T-cell (primary cell): Measurements from ENCODE around the gene TEF. TPM values are rescaled to one million over a fixed set of nuclear protein-coding genes. Genes with fewer than 3 reads are reported as not detected.
"Not testable (repeated sequence)": the region's sequence is repeated elsewhere in the genome, so short reads cannot be mapped to it uniquely, and the experiment has no call there.

Experiments
- ATAC-seq, 4 experiments: fragments of 200-7000 bp in 3 of 4; fragments of 150-1000 bp in 1 of 4; cut with Tn5 transposase; replicated peaks in 1 of 4; 1 replicate in 3 of 4; 2 replicates in 1 of 4; pipeline ENCODE4 v1.10.0; 2021; ENCODE audit warnings: moderate library complexity in 3 of 4, mild to moderate bottlenecking in 2 of 4, moderate number of reproducible peaks in 1 of 4
- CTCF ChIA-PET, 2 donors: fragments of 300-600 bp; sonication (Branson Sonifier 250); formaldehyde crosslinking; loops; one replicate each; lab custom pipeline; 2022; ENCODE audit warnings: antibody characterized with exemption in 2 of 2; lab: Charles Lee
- POLR2A ChIA-PET, 2 donors: fragments of 300-600 bp; sonication (Branson Sonifier 250); formaldehyde crosslinking; loops; one replicate each; lab custom pipeline; 2022; ENCODE audit warnings: antibody characterized with exemption in 2 of 2; lab: Charles Lee
- DNase-seq, 35 experiments: peaks; one replicate each; pipeline versions ENCODE4 v3.0.0 to v3.0.0-alpha.2; 2013 to 2023
- H3K27ac ChIP-seq: one replicate; pipeline ENCODE4 v1.5.1; 2013; ENCODE audit warnings: low read length
- H3K27me3 ChIP-seq, 2 experiments: replicated peaks in 1 of 2; 1 replicate in 1 of 2; 2 replicates in 1 of 2; pipeline versions ENCODE4 v1.6.1 to v1.7.0; 2013; ENCODE audit warnings: low read length in 1 of 2, mixed read lengths in 1 of 2; ENCODE audit not compliant: control insufficient read depth in 2 of 2, insufficient read depth in 2 of 2; ENCODE audit errors: extremely low read depth in 1 of 2
- H3K36me3 ChIP-seq, 2 donors: 1 replicate in 1 of 2; 2 replicates in 1 of 2; pipeline versions ENCODE4 v1.6.1 to v1.7.0; 2013; ENCODE audit warnings: low read length in 1 of 2; ENCODE audit not compliant: control insufficient read depth in 2 of 2, insufficient read depth in 1 of 2; ENCODE audit errors: extremely low read depth in 1 of 2
- H3K4me1 ChIP-seq, 2 experiments: 1 replicate in 1 of 2; 2 replicates in 1 of 2; pipeline versions ENCODE4 v1.6.1 to v1.7.0; 2013; ENCODE audit warnings: low read length in 2 of 2, mixed read lengths in 1 of 2; ENCODE audit not compliant: insufficient read depth in 2 of 2, control insufficient read depth in 1 of 2; ENCODE audit errors: extremely low read depth in 1 of 2
- H3K4me3 ChIP-seq, 2 donors: 1 replicate in 1 of 2; 2 replicates in 1 of 2; pipeline versions ENCODE4 v1.5.1 to v1.7.0; 2013; ENCODE audit warnings: mild to moderate bottlenecking in 2 of 2, low read length in 1 of 2, moderate library complexity in 1 of 2; ENCODE audit not compliant: control insufficient read depth in 1 of 2; ENCODE audit errors: extremely low read depth in 1 of 2
- H3K9me3 ChIP-seq: 2 replicates; pipeline ENCODE4 v1.7.0; 2013
- H3K27ac Mint-ChIP-seq, 2 donors: one replicate each; pipeline ENCODE4 v1.8.0; 2020 to 2021; ENCODE audit warnings: mild to moderate bottlenecking in 2 of 2, mixed read lengths in 2 of 2
- H3K27me3 Mint-ChIP-seq, 2 donors: one replicate each; pipeline ENCODE4 v1.8.0; 2021 to 2022; ENCODE audit warnings: mixed read lengths in 2 of 2
- H3K36me3 Mint-ChIP-seq: one replicate; pipeline ENCODE4 v1.8.0; 2021; ENCODE audit warnings: mixed read lengths
- H3K4me1 Mint-ChIP-seq, 3 donors: one replicate each; pipeline ENCODE4 v1.8.0; 2020 to 2022; ENCODE audit warnings: mixed read lengths in 3 of 3, mild to moderate bottlenecking in 1 of 3
- H3K4me3 Mint-ChIP-seq, 3 donors: one replicate each; pipeline ENCODE4 v1.8.0; 2020 to 2022; ENCODE audit warnings: mild to moderate bottlenecking in 3 of 3, mixed read lengths in 3 of 3, moderate library complexity in 3 of 3
- H3K9me3 Mint-ChIP-seq, 3 donors: one replicate each; pipeline ENCODE4 v1.8.0; 2020 to 2022; ENCODE audit warnings: mixed read lengths in 3 of 3
- WGBS: methylation state at CpG from one replicate; pipeline ENCODE4 v1.1.5; 2013; ENCODE audit warnings: missing lambda C conversion rate; ENCODE audit not compliant: insufficient coverage; 5-methylcytosine and 5-hydroxymethylcytosine counted together
- total RNA-seq, 35 experiments: library from RNA in 6 of 35; stranded (reverse) in 6 of 35; fragments of 120-200 nt in 1 of 35; gene quantifications; one replicate each; pipeline versions ENCODE4 v1.2.1 to v1.2.4 and lab custom pipeline; 2013 to 2026

Gene TEF
- total RNA-seq, 5 donors from 2014 or later (not counting 1 experiment from before 2014, with no cell fraction given) = 4.1 to 10.8 (median 4.6) TPM

- Mint-ChIP-seq H3K36me3 (peaks cover 27% of the 10 kb centered on the region), H3K4me1 (no peaks in the 10 kb centered on the region), H3K27me3 (no peaks in the 10 kb centered on the region), H3K4me3 (no peak overlapping the region), H3K9me3 (no peaks in the 10 kb centered on the region), H3K27ac (no peak overlapping the region)
- H3K9me3 ChIP-seq = no peaks in the 10 kb centered on the region
- no peaks in the 10 kb centered on the region for H3K27me3 ChIP-seq
- CTCF ChIA-PET = no interaction called here
- POLR2A ChIA-PET = no interaction called here
- no peak for ATAC-seq
- DNase-seq = no peak
- no peak overlapping the region for H3K27ac ChIP-seq
- peaks cover 0 to 46% of the 10 kb centered on the region in 2 donors for H3K36me3 ChIP-seq
- WGBS = 96% methylated on average over 34 of the region's 37 CpGs
- H3K4me1 ChIP-seq = no peaks in the 10 kb centered on the region
- H3K4me3 ChIP-seq = no peak overlapping the region
These were observed 13.9 kb downstream of the TEF start for GRCh38 chr22:41395531-41396240.

DNA sequence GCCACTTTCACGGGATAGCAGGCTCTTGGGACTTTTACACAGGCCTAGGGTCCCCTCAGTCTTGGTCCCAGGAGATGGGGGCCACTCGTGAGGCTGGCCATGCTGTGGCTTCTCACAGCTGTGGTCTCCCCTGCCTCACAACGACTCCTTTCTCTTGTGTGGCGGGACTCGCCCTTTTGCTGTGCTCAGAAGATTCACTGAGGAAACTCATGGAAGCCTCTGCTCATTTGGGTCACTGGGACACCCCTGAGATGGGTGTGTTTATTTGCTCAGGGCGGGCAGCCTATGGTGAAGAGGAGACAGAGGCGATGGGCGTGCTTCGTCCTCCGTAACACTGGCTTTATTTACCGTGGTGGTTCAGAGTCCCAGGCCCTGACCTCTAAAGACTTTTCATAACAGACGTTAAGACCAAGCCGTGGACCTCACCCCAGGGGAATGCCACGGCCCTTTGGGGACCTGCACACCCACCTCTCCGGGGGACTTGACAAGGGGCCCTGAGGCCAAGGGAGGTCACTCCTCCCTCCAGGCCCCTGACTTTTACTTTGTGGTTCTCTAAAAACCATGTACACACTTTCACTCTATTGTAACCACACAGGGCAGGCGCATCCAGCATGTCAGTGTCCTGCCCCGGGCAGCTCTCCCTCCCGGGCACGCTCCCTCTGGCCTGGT, 15.5 kb downstream of the TEF start:
- Mint-ChIP-seq H3K9me3 (no peaks in the 10 kb centered on the region), H3K27ac (no peak overlapping the region), H3K4me1 (no peaks in the 10 kb centered on the region), H3K4me3 (no peak overlapping the region), H3K27me3 (no peaks in the 10 kb centered on the region), H3K36me3 (peaks cover 24% of the 10 kb centered on the region)
- no peak overlapping the region for H3K27ac ChIP-seq
- WGBS = 93% methylated on average over 12 of the region's 19 CpGs
- DNase-seq (no peak), ATAC-seq (no peak)
- ChIA-PET POLR2A (no interaction called here), CTCF (interaction anchor here in 1 of 2 donors (0.6 kb wide), 1 partner anchor 551 kb away, joined by 3 read pairs; no protein-coding TSS in a partner anchor)
- H3K9me3 ChIP-seq = no peaks in the 10 kb centered on the region
- no peaks in the 10 kb centered on the region for H3K4me1 ChIP-seq
- H3K36me3 ChIP-seq = peaks cover 0 to 38% of the 10 kb centered on the region in 2 donors
- no peak overlapping the region for H3K4me3 ChIP-seq
- H3K27me3 ChIP-seq = no peaks in the 10 kb centered on the region

- WGBS = 100% methylated on average over 2 of the region's 8 CpGs
- H3K4me3 ChIP-seq = no peak overlapping the region
- H3K4me1 ChIP-seq = peaks cover 0 to 5% of the 10 kb centered on the region in 2 experiments
- Mint-ChIP-seq H3K4me1 (peaks cover 4 to 5% (median 4%) of the 10 kb centered on the region in 3 donors), H3K36me3 (peaks cover 24% of the 10 kb centered on the region), H3K27me3 (no peaks in the 10 kb centered on the region), H3K9me3 (no peaks in the 10 kb centered on the region), H3K27ac (no peak overlapping the region), H3K4me3 (no peak overlapping the region)
- H3K9me3 ChIP-seq = no peaks in the 10 kb centered on the region
- ATAC-seq (no peak), DNase-seq (no peak)
- H3K27me3 ChIP-seq = no peaks in the 10 kb centered on the region
- ChIA-PET POLR2A (no interaction called here), CTCF (no interaction called here)
- peaks cover 0 to 38% of the 10 kb centered on the region in 2 donors for H3K36me3 ChIP-seq
- H3K27ac ChIP-seq = no peak overlapping the region
These were observed 17.2 kb downstream of the TEF start for GRCh38 chr22:41398921-41399320.

GRCh38 chr22:41401781-41402648, 20.3 kb downstream of the TEF start:
- H3K36me3 ChIP-seq = peaks cover 0 to 11% of the 10 kb centered on the region in 2 donors
- Mint-ChIP-seq H3K27me3 (no peaks in the 10 kb centered on the region), H3K36me3 (peaks cover 7% of the 10 kb centered on the region), H3K9me3 (no peaks in the 10 kb centered on the region), H3K4me1 (peaks cover 8 to 9% (median 9%) of the 10 kb centered on the region in 3 donors), H3K4me3 (no peak overlapping the region), H3K27ac (no peak overlapping the region)
- no peak overlapping the region for H3K4me3 ChIP-seq
- H3K27ac ChIP-seq = no peak overlapping the region
- 73% methylated on average over 13 of the region's 16 CpGs for WGBS
- no peaks in the 10 kb centered on the region for H3K9me3 ChIP-seq
- H3K27me3 ChIP-seq = no peaks in the 10 kb centered on the region
- ATAC-seq (no peak), DNase-seq (no peak)
- H3K4me1 ChIP-seq = peaks cover 2 to 16% of the 10 kb centered on the region in 2 experiments
- ChIA-PET CTCF (interaction anchor here (0.6 to 4.1 kb wide), 4 partner anchors 124 to 272 kb away, joined by 3 to 42 read pairs (median 8); partner anchors contain the start of gene PMM1 (in 1 of the 2)), POLR2A (interaction anchor here (0.5 to 0.8 kb wide), 2 partner anchors 116 to 517 kb away, joined by 4 read pairs; no protein-coding TSS in a partner anchor)

DNA sequence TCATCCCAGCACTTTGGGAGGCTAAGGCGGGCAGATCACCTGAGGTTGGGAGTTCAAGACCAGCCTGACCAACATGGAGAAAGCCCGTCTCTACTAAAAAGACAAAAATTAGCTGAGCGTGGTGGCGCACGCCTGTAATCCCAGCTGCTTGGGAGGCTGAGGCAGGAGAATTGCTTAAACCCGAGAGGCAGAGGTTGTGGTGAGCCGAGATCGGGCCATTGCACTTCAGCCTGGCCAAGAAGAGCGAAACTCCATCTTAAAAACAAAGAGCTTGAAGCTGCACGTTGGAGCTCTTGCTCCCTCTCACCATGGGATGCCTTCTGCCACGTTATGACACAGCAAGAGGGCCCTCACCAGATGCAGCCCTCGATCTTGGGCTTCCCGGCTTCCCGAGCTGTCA, 21.1 kb downstream of the TEF start:
- ChIA-PET POLR2A (interaction anchor here in 1 of 2 donors (0.5 kb wide), 1 partner anchor 518 kb away, joined by 4 read pairs; no protein-coding TSS in a partner anchor), CTCF (interaction anchor here (0.7 to 4.1 kb wide), 6 partner anchors 114 to 542 kb away, joined by 3 to 42 read pairs (median 6); partner anchors contain the start of genes DESI1 (in 1 of the 2) and XRCC6 (in 1 of the 2))
- not testable (repeated sequence) for H3K36me3 Mint-ChIP-seq, H3K4me3 Mint-ChIP-seq, ATAC-seq, H3K27ac Mint-ChIP-seq, H3K4me1 Mint-ChIP-seq, H3K27ac ChIP-seq, H3K9me3 ChIP-seq, DNase-seq, H3K36me3 ChIP-seq, H3K9me3 Mint-ChIP-seq, H3K27me3 Mint-ChIP-seq, H3K4me3 ChIP-seq, H3K27me3 ChIP-seq
- H3K4me1 ChIP-seq = peaks cover 2 to 16% of the 10 kb centered on the region in 2 experiments
- WGBS = 90% methylated on average over 13 of the region's 14 CpGs
